H1 (cell line): ENCODE data around the gene OR2W1. TPM values are rescaled to one million over a fixed set of nuclear protein-coding genes. Genes with fewer than 3 reads are reported as not detected.
A peak's percentile ranks its signal among the peaks of the same experiment; 100 is the strongest.

ENCODE experiments used
- CTCF ChIP-seq, 3 experiments: IDR thresholded peaks; 1 replicate in 2 of 3; 2 replicates in 1 of 3; pipeline versions ENCODE4 v1.5.1 to v1.6.1; 2011; ENCODE audit warnings: low read length in 3 of 3, mild to moderate bottlenecking in 3 of 3, inconsistent platforms in 2 of 3, low read depth in 1 of 3, moderate library complexity in 1 of 3; ENCODE audit not compliant: insufficient read depth in 1 of 3; ENCODE audit errors: control extremely low read depth in 1 of 3
- RNF2 ChIP-seq: fragments of 200-900, 300-1000 bp; sonication (generic); IDR thresholded peaks from 2 replicates; pipeline ENCODE4 v1.7.1; 2016; ENCODE audit warnings: borderline replicate concordance, low read depth, mild to moderate bottlenecking, antibody characterized with exemption, low read length; ENCODE audit not compliant: poor library complexity, severe bottlenecking; ENCODE audit errors: missing control alignments
- polyA plus RNA-seq, 7 experiments: library from polyadenylated mRNA; depleted of rRNA in 3 of 7; stranded (reverse) in 5 of 7; unstranded in 2 of 7; fragments of >200 nt in 5 of 7; fragments of 200-250 nt in 2 of 7; gene quantifications; 1 replicate in 5 of 7; 2 replicates in 1 of 7; 4 replicates in 1 of 7; pipeline versions ENCODE4 v1.2.1 to v1.2.3, GENCODE V29; 2011 to 2013; ENCODE audit warnings: missing spikeins in 2 of 7, mixed read lengths in 2 of 7
- total RNA-seq: library from RNA; stranded (reverse); fragmentation: NEBNext Ultra II Directional; extraction: Animal tissue kit (Norgen Biotek cat#: 25700); gene quantifications from 2 replicates; pipeline ENCODE4 v1.2.1, GENCODE V29; 2021

Gene OR2W1
- total and polyA plus RNA-seq, 2 of the 8 experiments (the other 6 are each of a cell fraction or from before 2014, with no cell fraction given), result not detected

GRCh38 chr6:29014729-29015608, 30.0 kb downstream of the OR2W1 start (continued):
- peak in 1 of 3 experiments; percentile 28; a peak in 1 of 4 replicates for TF ChIP-seq CTCF (IDR thresholded peaks at IDR 0.05; ENCODE audit: control extremely low read depth in 1 of 3, insufficient read depth in 1 of 3, low read depth in 1 of 3, low read length in 3 of 3)
- no peak for TF ChIP-seq RNF2
